Pancreas (tissue), 10 donors: ENCODE measurements around the gene ITPR1. TPM values are rescaled to one million over a fixed set of nuclear protein-coding genes. Genes with fewer than 3 reads are reported as not detected.

Experiments
- ATAC-seq, 4 donors: fragments of 200-7000 bp; cut with Tn5 transposase; one replicate each; pipeline versions ENCODE4 v1.8.0 to v1.9.1; 2020; ENCODE audit warnings: mild to moderate bottlenecking in 4 of 4, moderate library complexity in 4 of 4
- DNase-seq, 6 donors: peaks; one replicate each; pipeline ENCODE4 v3.0.0-alpha.2; 2020
- FAIRE-seq: peaks from 2 replicates; lab custom pipeline; 2012; peaks lifted over from hg19 to GRCh38; lab: Jason Lieb, UNC
- H3K27ac ChIP-seq, 4 donors: fragments of 200-600 bp; sonication (generic); 1 replicate in 3 of 4; 2 replicates in 1 of 4; pipeline versions ENCODE4 v1.5.0 to v1.8.0; 2020
- H3K27me3 ChIP-seq, 4 donors: fragments of 200-600 bp; one replicate each; pipeline ENCODE4 v1.8.0; 2021
- H3K36me3 ChIP-seq, 3 donors: fragments of 200-600 bp; sonication (generic) in 1 of 3; one replicate each; pipeline versions ENCODE4 v1.5.0 to v1.8.0; 2020 to 2021
- H3K4me1 ChIP-seq, 3 donors: fragments of 200-600 bp; one replicate each; pipeline ENCODE4 v1.8.0; 2021
- H3K4me3 ChIP-seq, 4 donors: fragments of 200-600 bp; sonication (generic) in 2 of 4; one replicate each; pipeline versions ENCODE4 v1.5.0 to v1.8.0; 2020 to 2021
- H3K9me3 ChIP-seq, 4 donors: fragments of 200-600 bp; one replicate each; pipeline ENCODE4 v1.8.0; 2021
- WGBS, 2 donors: extraction: QIAGEN DNeasy Blood & Tissue Kit; methylation state at CpG; one replicate each; pipeline ENCODE4 v1.1.7; 2013; 5-methylcytosine and 5-hydroxymethylcytosine counted together
- intact Hi-C, 3 donors: fragments of 100-400 bp; cut with DNase I; formaldehyde crosslinking; loops; one replicate each; pipeline versions ENCODE4 v1.11.1 to v1.14.2; 2022
- polyA plus RNA-seq, 2 donors: library from polyadenylated mRNA; stranded (reverse); fragments of 200-250 nt; gene quantifications; one replicate each; pipeline ENCODE4 v1.2.3, GENCODE V29; 2013
- total RNA-seq, 6 donors: library from RNA; stranded (reverse); fragmentation: NEBNext Ultra II Directional in 4 of 6; extraction: Animal tissue kit (Norgen Biotek cat#: 25700) in 4 of 6; gene quantifications; one replicate each; pipeline versions ENCODE4 v1.2.1 to v1.2.4, GENCODE V29; 2021 to 2023
- TF ChIP-seq, protein P1 (sequence below), 4 donors: fragments of 200-600 bp; sonication (generic) in 3 of 4; IDR thresholded peaks; one replicate each; pipeline versions ENCODE4 v1.5.0 to v1.8.0; 2021; ENCODE audit warnings: antibody characterized with exemption in 4 of 4
- donor health status: healthy with polysubstance abuse.
- donor health status: DM: no; HTN: no; CAD: no; lungs with moderate emphysema.
- donor health status: DM: no; HTN: no; CAD: no.
- donor health status: control.
- donor health status: control.
- donor health status: Bipolar disorder and iron deficiency.
- donor health status: DM: yes; HTN: yes; CAD: no.
- donor health status: DM: no; HTN: no; CAD: no.
- donor health status: DM: no; HTN: no; CAD: no.
- donor health status: DM: yes; HTN: yes; CAD: no.

The ITPR1 gene
- total and polyA plus RNA-seq, 8 donors = 4.5 to 19.1 (median 10.1) TPM

DNA sequence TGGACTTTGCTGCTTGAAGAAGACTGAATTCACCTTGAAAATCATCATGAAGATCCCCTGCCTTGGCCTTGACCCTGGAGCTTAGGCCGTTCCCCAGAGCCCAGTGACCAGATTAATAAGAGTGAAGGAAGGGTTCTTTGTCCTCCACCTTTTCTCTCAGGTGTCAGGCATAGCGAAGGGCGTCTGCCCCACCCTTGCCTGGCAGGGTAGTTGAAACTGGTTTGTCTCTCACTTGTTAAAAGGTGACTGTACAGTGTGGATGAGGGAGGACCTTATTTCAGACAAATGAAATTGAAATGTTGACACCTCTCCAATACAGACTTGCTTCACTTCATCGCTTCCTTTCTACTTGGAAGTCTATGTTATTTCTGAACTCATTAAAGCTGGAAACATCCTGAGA, 262.4 kb downstream of the ITPR1 start:
- Histone ChIP-seq H3K36me3 (no peaks in the 10 kb centered on the region), H3K4me1 (peaks cover 16 to 40% (median 37%) of the 10 kb centered on the region in 3 donors), H3K27ac (no peak overlapping the region), H3K9me3 (no peaks in the 10 kb centered on the region), H3K4me3 (no peak overlapping the region), H3K27me3 (no peaks in the 10 kb centered on the region)
- intact Hi-C loops = no loop called here
- TF ChIP-seq, protein P1, sequence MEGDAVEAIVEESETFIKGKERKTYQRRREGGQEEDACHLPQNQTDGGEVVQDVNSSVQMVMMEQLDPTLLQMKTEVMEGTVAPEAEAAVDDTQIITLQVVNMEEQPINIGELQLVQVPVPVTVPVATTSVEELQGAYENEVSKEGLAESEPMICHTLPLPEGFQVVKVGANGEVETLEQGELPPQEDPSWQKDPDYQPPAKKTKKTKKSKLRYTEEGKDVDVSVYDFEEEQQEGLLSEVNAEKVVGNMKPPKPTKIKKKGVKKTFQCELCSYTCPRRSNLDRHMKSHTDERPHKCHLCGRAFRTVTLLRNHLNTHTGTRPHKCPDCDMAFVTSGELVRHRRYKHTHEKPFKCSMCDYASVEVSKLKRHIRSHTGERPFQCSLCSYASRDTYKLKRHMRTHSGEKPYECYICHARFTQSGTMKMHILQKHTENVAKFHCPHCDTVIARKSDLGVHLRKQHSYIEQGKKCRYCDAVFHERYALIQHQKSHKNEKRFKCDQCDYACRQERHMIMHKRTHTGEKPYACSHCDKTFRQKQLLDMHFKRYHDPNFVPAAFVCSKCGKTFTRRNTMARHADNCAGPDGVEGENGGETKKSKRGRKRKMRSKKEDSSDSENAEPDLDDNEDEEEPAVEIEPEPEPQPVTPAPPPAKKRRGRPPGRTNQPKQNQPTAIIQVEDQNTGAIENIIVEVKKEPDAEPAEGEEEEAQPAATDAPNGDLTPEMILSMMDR (IDR thresholded peaks at IDR 0.05) = no peak
- ATAC-seq = no peak
- no peak for DNase-seq
- WGBS, 2 donors = 92 to 96% methylated on average over 4 of the region's 4 CpGs
- no peak for FAIRE-seq

DNA sequence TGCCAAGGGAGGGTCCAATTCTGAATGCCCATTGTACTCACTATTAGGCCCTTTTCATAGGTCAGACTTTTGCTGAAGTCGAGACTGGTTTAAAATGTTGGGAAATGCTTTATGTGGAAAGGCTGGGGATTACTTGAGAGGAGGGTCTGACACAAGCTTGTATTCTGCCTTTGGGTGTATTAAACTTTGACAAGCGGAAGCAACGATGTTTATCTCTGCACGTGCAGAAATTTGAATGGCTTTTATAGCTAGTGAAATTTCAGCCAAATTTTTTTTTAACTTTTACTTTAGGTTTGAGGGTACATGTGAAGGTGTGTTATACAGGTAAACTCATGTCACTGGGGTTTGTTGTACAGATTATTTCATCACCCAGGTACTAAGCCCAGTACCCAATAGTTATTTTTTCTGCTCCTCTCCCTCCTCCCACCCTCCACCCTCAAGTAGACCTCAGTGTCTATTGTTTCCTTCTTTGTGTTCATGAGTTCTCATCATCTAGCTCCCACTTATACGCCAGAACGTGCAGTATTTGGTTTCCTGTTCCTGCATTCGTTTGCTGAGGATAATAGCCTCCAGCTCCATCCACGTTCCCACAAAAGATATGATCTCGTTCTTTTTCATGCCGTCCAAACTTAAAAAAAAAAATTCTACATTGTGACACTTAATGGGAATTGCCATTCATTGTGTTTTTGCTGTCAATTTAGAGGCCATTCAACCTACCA, 263.1 kb downstream of the ITPR1 start:
- no peak overlapping the region for H3K4me3 ChIP-seq
- TF ChIP-seq, protein P1 (IDR thresholded peaks at IDR 0.05) = no peak
- intact Hi-C loops = no loop called here
- FAIRE-seq (no peak), ATAC-seq (no peak), DNase-seq (no peak)
- H3K27ac ChIP-seq = peak overlapping the region in 3 of 4 donors; percentile 44 to 89 (median 88)
- H3K36me3 ChIP-seq = no peaks in the 10 kb centered on the region
- no peaks in the 10 kb centered on the region for H3K27me3 ChIP-seq
- peaks cover 11 to 33% (median 30%) of the 10 kb centered on the region in 3 donors for H3K4me1 ChIP-seq
- 80% methylated on average over 10 of the region's 10 CpGs for WGBS, 2 donors
- no peaks in the 10 kb centered on the region for H3K9me3 ChIP-seq

DNA sequence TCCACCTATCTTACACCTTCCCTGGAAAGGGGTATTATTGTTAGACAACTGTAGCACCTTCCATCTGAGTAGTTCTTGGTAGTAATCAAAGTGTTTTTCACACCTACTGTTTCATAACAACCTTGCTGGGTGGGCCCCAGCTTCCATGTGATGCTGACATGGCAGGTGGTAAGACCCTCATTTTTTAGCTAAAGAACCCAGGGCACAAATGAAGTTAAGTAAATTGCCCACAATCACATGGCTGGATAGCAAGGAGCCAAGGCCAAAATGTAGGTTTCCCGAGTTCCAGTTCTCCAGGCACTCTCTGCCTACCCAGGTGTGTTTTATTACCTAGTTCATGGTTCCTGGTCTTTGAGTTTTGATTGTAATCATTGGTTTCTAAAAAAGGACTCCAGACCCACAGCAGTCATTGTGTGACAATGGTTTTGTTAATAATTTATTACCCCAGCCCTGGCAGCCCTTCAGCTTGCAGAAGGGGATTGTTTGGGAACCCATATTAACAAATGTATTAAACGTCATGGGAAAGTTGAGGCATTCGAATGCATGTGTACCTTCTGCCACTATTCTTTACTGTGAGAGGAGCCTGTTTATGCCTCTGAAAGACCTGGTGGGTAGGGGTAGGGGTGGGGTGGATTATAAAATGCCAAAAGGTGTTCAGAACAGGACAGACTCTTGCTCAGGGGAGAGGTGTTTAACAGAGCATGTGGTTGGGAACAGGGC, 263.9 kb downstream of the ITPR1 start:
- no peak overlapping the region for H3K4me3 ChIP-seq
- H3K27ac ChIP-seq = peak overlapping the region in 3 of 4 donors; percentile 44 to 89 (median 88)
- ATAC-seq = peak; percentile 74 to 87 (median 82)
- peaks cover 11 to 27% (median 27%) of the 10 kb centered on the region in 3 donors for H3K4me1 ChIP-seq
- TF ChIP-seq, protein P1 (IDR thresholded peaks at IDR 0.05) = no peak
- no peaks in the 10 kb centered on the region for H3K36me3 ChIP-seq
- DNase-seq = peak in 3 of 6 donors; percentile 59 to 81 (median 62)
- FAIRE-seq = no peak
- H3K9me3 ChIP-seq = no peaks in the 10 kb centered on the region
- intact Hi-C loops = no loop called here
- 19 to 21% methylated on average over 3 of the region's 3 CpGs for WGBS, 2 donors
- no peaks in the 10 kb centered on the region for H3K27me3 ChIP-seq

DNA sequence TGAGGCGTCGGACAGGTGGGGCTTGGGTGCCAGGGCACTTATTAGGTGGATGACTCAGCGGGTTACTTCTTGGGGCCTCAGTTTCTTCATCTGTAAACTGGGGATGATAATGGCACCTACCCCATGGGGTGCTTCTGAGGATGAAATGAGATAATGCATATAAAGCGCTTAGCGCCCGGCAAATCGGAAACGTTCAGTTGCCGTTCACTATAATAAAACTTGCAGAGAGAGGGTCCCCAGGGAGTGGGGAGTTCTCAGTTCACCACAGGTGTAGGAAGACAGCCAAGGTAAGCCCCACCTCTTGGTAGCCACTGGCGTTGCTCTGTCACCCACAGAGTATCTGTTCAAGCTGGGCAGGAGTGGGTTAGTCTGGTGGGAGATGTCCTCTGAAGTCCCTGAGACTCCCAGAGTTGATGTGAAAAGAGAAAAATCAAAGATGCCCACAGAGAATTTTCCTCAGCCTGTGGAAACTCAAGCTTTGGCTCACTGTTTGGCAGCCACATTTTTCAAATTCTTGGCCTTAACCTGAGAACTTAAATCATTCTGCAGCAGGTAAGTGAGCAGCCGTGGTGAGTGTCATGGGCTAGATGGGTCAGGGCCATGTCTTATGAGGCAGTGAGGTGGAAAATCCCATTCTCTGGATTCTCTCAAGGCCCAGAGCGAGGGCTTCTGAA, 264.6 kb downstream of the ITPR1 start:
- TF ChIP-seq, protein P1 (IDR thresholded peaks at IDR 0.05) = no peak
- Histone ChIP-seq H3K4me3 (no peak overlapping the region), H3K27ac (peak overlapping the region in 2 of 4 donors; percentile 88 to 89), H3K27me3 (no peaks in the 10 kb centered on the region), H3K36me3 (no peaks in the 10 kb centered on the region), H3K9me3 (no peaks in the 10 kb centered on the region), H3K4me1 (peaks cover 16 to 29% (median 25%) of the 10 kb centered on the region in 3 donors)
- no peak for DNase-seq
- FAIRE-seq = no peak
- WGBS, 2 donors = 58 to 63% methylated on average over 12 of the region's 12 CpGs
- peak in 3 of 4 donors; percentile 10 to 52 (median 14) for ATAC-seq
- intact Hi-C loops = no loop called here
